Measurements from ENCODE around the gene HTD2.

DNA sequence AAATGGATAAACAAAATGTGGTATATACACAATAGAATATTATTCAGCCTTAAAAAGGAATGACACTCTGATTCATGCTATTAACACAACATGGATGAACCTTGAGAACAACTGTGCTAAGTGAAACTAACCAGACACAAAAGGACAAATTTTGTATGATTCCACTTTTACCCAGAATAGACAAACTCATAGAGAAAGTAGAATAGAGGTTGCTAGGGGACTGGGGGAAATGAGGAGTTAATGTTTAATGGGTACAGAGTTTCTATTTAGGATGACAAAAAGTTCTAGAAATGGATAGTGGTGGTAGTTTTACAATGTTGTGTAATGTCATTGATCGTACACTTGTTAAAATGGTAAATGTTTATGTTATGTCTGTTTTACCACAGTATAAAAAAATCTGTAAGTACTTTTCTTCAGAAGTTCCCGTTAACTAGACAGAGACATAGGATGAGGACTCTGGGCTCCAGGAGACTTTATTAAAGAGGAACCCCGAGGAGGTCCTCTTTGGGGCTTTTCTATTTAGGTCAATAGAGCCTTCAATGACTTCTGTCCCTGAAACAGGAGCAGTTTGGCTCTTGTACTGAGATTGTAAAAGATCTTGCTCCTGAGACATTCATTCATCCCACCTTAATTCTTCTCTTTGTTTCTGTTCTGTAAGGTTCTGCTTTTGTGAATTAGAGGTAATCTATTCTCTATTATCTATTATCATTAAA is 44.2 kb upstream of the HTD2 start:
- TF ChIP-seq CTCF (IDR thresholded peaks at IDR 0.05), result no peak
- no peak for TF ChIP-seq POLR2A (IDR thresholded peaks at IDR 0.05)
- no peak for TF ChIP-seq POLR2AphosphoS5 (IDR thresholded peaks at IDR 0.05)
- TF ChIP-seq EP300 (IDR thresholded peaks at IDR 0.05), result no peak
